H9 (cell line): ENCODE data around the gene MAP3K20. TPM values are rescaled to one million over a fixed set of nuclear protein-coding genes. Genes with fewer than 3 reads are reported as not detected.
A peak's percentile ranks its signal among the peaks of the same experiment; 100 is the strongest.

ENCODE experiments used
- DNase-seq: peaks from one replicate; pipeline ENCODE4 v3.0.0-alpha.2; 2017
- H2AFZ ChIP-seq: one replicate; pipeline ENCODE4 v1.6.1; 2013; ENCODE audit warnings: mild to moderate bottlenecking, low read length, control low read depth, moderate library complexity
- H2AK5ac ChIP-seq: 2 replicates; pipeline ENCODE4 v1.6.1; 2013; ENCODE audit warnings: low read length, control low read depth, mixed read lengths; ENCODE audit not compliant: insufficient read length
- H2BK120ac ChIP-seq: one replicate; pipeline ENCODE4 v1.6.1; 2013; ENCODE audit warnings: low read depth, mild to moderate bottlenecking, low read length, control low read depth, inconsistent platforms; ENCODE audit not compliant: poor library complexity, severe bottlenecking
- H2BK12ac ChIP-seq: 2 replicates; pipeline ENCODE4 v1.6.1; 2013; ENCODE audit warnings: low read length, control low read depth, mixed read lengths, low read depth; ENCODE audit not compliant: insufficient read length
- H2BK15ac ChIP-seq: 2 replicates; pipeline ENCODE4 v1.6.1; 2013; ENCODE audit warnings: low read depth, low read length, control low read depth
- H2BK20ac ChIP-seq: one replicate; pipeline ENCODE4 v1.6.1; 2013; ENCODE audit warnings: low read depth, mild to moderate bottlenecking, low read length, control low read depth, inconsistent platforms; ENCODE audit not compliant: poor library complexity, severe bottlenecking
- H2BK5ac ChIP-seq: 2 replicates; pipeline ENCODE4 v1.6.1; 2013; ENCODE audit warnings: low read length, control low read depth, mixed read lengths; ENCODE audit not compliant: insufficient read length
- H3K14ac ChIP-seq: 2 replicates; pipeline ENCODE4 v1.6.1; 2013; ENCODE audit warnings: low read length, control low read depth; ENCODE audit not compliant: insufficient read depth
- H3K18ac ChIP-seq: 2 replicates; pipeline ENCODE4 v1.6.1; 2013; ENCODE audit warnings: low read depth, mild to moderate bottlenecking, mixed read lengths, low read length, control low read depth; ENCODE audit not compliant: insufficient read length
- H3K23ac ChIP-seq: 2 replicates; pipeline ENCODE4 v1.6.1; 2013; ENCODE audit warnings: low read length, control low read depth, mixed read lengths, low read depth; ENCODE audit not compliant: insufficient read length
- H3K23me2 ChIP-seq: 2 replicates; pipeline ENCODE4 v1.6.1; 2013; ENCODE audit warnings: low read depth, mild to moderate bottlenecking, mixed read lengths, low read length, control low read depth; ENCODE audit not compliant: insufficient read length, poor library complexity, severe bottlenecking
- H3K27ac ChIP-seq: 2 replicates; pipeline ENCODE4 v1.5.1; 2013; ENCODE audit warnings: low read length, control low read depth, mixed read lengths, low read depth; ENCODE audit not compliant: insufficient read length
- H3K27me3 ChIP-seq: 2 replicates; pipeline ENCODE4 v1.6.1; 2013; ENCODE audit warnings: low read length, control low read depth, inconsistent platforms; ENCODE audit not compliant: insufficient read depth
- H3K4ac ChIP-seq: 2 replicates; pipeline ENCODE4 v1.6.1; 2013; ENCODE audit warnings: low read depth, mild to moderate bottlenecking, control low read depth, inconsistent platforms, low read length, moderate library complexity
- H3K4me1 ChIP-seq: 2 replicates; pipeline ENCODE4 v1.6.1; 2013; ENCODE audit warnings: low read length, control low read depth, inconsistent platforms; ENCODE audit not compliant: insufficient read depth
- H3K4me2 ChIP-seq: 2 replicates; pipeline ENCODE4 v1.6.1; 2013; ENCODE audit warnings: low read length, control low read depth, mixed read lengths; ENCODE audit not compliant: insufficient read length, insufficient read depth
- H3K56ac ChIP-seq: 2 replicates; pipeline ENCODE4 v1.6.1; 2013; ENCODE audit warnings: low read depth, mild to moderate bottlenecking, mixed read lengths, low read length, control low read depth; ENCODE audit not compliant: insufficient read length
- H3K79me1 ChIP-seq: 2 replicates; pipeline ENCODE4 v1.6.1; 2013; ENCODE audit warnings: low read depth, mild to moderate bottlenecking, moderate library complexity, low read length, control low read depth, inconsistent platforms; ENCODE audit not compliant: insufficient read depth, poor library complexity, severe bottlenecking
- H3K79me2 ChIP-seq: 2 replicates; pipeline ENCODE4 v1.6.1; 2013; ENCODE audit warnings: low read length, control low read depth, inconsistent platforms; ENCODE audit not compliant: insufficient read depth
- H3K9ac ChIP-seq: 2 replicates; pipeline ENCODE4 v1.6.1; 2013; ENCODE audit warnings: low read length, control low read depth, mixed read lengths; ENCODE audit not compliant: insufficient read length; ENCODE audit errors: extremely low read depth
- H3K9me3 ChIP-seq: one replicate; pipeline ENCODE4 v1.6.1; 2013; ENCODE audit warnings: low read depth, low read length, inconsistent platforms; ENCODE audit not compliant: control insufficient read depth
- H3T11ph ChIP-seq: one replicate; pipeline ENCODE4 v1.6.1; 2013; ENCODE audit warnings: mild to moderate bottlenecking, low read length, control low read depth, inconsistent platforms
- H4K20me1 ChIP-seq: one replicate; pipeline ENCODE4 v1.6.1; 2013; ENCODE audit not compliant: control insufficient read depth, insufficient read length, insufficient read depth
- H4K5ac ChIP-seq: 2 replicates; pipeline ENCODE4 v1.6.1; 2013; ENCODE audit warnings: low read depth, mild to moderate bottlenecking, mixed read lengths, low read length, control low read depth; ENCODE audit not compliant: insufficient read length
- H4K8ac ChIP-seq: replicated peaks from 2 replicates; pipeline ENCODE4 v1.6.1; 2013; ENCODE audit warnings: low read length, control low read depth, mixed read lengths, low read depth; ENCODE audit not compliant: insufficient read length
- H4K91ac ChIP-seq: 2 replicates; pipeline ENCODE4 v1.6.1; 2013; ENCODE audit warnings: low read depth, mild to moderate bottlenecking, moderate library complexity, mixed read lengths, low read length, control low read depth; ENCODE audit not compliant: insufficient read length
- H3K27ac Mint-ChIP-seq, 3 experiments: 2 replicates in 2 of 3; 3 replicates in 1 of 3; pipeline ENCODE4 v1.8.0; 2020 to 2021; ENCODE audit warnings: mixed read lengths in 3 of 3, mild to moderate bottlenecking in 1 of 3, moderate library complexity in 1 of 3
- H3K27me3 Mint-ChIP-seq: 2 replicates; pipeline ENCODE4 v1.8.0; 2021; ENCODE audit warnings: low read depth, mild to moderate bottlenecking, moderate library complexity, mixed read lengths
- H3K36me3 Mint-ChIP-seq, 3 experiments: 2 replicates in 2 of 3; 3 replicates in 1 of 3; pipeline ENCODE4 v1.8.0; 2020 to 2021; ENCODE audit warnings: low read depth in 3 of 3, mixed read lengths in 3 of 3; ENCODE audit not compliant: insufficient read depth in 1 of 3
- H3K4me1 Mint-ChIP-seq, 2 experiments: 2 replicates each; pipeline ENCODE4 v1.8.0; 2020; ENCODE audit warnings: mixed read lengths in 2 of 2
- H3K4me3 Mint-ChIP-seq, 2 experiments: 2 replicates in 1 of 2; 3 replicates in 1 of 2; pipeline ENCODE4 v1.8.0; 2020 to 2021; ENCODE audit warnings: mild to moderate bottlenecking in 2 of 2, mixed read lengths in 2 of 2, moderate library complexity in 1 of 2
- H3K9me3 Mint-ChIP-seq, 2 experiments: 2 replicates in 1 of 2; 3 replicates in 1 of 2; pipeline ENCODE4 v1.8.0; 2020; ENCODE audit warnings: mild to moderate bottlenecking in 2 of 2, mixed read lengths in 2 of 2, moderate library complexity in 1 of 2
- WGBS: extraction: QIAGEN DNeasy Blood & Tissue Kit; methylation state at CpG from one replicate; pipeline ENCODE4 v1.1.7; 2013; ENCODE audit warnings: missing lambda C conversion rate, low lambda C conversion rate, mixed read lengths; ENCODE audit not compliant: insufficient read length; ENCODE audit errors: extremely low coverage; 5-methylcytosine and 5-hydroxymethylcytosine counted together
- total RNA-seq: library from RNA; stranded (reverse); gene quantifications from 2 replicates; pipeline ENCODE4 v1.2.1, GENCODE V29; 2021
- TF ChIP-seq, protein P1 (sequence below): fragments of 200-600 bp; sonication (generic); conservative IDR thresholded peaks from 3 replicates; pipeline ENCODE4 v1.8.0; 2021; ENCODE audit warnings: antibody characterized with exemption, mild to moderate bottlenecking

The MAP3K20 gene
- total RNA-seq, 1 experiment from 2014 or later = 8.7 TPM

DNA sequence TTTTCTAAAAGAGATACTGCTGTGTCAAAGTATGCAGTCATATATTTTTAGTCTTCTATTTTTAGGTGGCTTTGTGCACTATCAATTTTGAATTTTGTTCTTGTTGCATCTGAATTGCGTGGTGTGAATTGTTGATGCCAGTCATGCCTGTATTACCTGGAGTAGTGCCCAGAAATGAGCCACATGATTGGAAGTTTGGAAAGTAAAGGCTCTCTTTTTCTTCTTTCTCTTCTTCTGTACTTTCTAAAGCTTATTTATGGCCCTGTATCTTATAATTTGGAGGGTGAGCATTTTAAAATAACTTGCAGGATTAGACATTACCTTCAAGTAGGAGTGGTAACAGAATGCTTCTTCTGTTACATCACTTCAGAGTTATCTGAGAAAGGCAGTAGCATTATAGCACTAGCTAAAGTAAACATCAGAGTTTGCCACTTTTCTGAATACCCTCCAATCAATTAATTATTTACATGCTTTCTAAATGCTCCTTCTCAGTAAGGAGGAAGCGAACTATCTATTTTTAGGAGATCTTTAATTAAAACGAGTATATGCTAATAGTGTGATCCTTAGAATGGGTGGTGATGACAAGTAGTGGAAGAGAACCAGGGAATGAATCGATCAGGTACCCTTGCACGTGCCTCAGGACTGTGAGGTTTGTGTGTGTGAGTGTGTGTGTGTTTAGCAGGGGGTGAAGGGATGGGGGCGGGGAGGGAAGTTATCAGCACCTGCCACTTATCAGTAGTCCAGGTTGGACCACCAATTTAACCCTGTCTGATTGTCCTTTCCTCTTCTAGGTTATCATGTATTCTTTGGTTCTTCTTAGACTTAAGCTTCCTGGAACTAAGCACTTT lies 112.5 kb downstream of the MAP3K20 start:
- DNase-seq = no peak
- Histone ChIP-seq H3K4me1 (peaks cover 19% of the 10 kb centered on the region; the same call in 1 of the 2 replicates), H2BK15ac (no peak overlapping the region), H3T11ph (no peak overlapping the region), H3K27me3 (no peaks in the 10 kb centered on the region), H3K4ac (no peak overlapping the region), H3K79me1 (no peaks in the 10 kb centered on the region), H2AK5ac (no peak overlapping the region), H3K18ac (no peak overlapping the region), H3K23me2 (no peaks in the 10 kb centered on the region), H3K9me3 (no peaks in the 10 kb centered on the region), H4K5ac (no peak overlapping the region), H3K14ac (no peak overlapping the region), H3K27ac (no peak overlapping the region), H3K56ac (no peak overlapping the region), H3K79me2 (no peaks in the 10 kb centered on the region), H2AFZ (no peak overlapping the region), H2BK5ac (no peak overlapping the region), H4K20me1 (no peaks in the 10 kb centered on the region), H2BK120ac (no peak overlapping the region), H2BK12ac (no peak overlapping the region), H3K23ac (no peak overlapping the region), H4K91ac (no peak overlapping the region), H3K9ac (no peak overlapping the region), H4K8ac (no peak overlapping the region), H3K4me2 (no peak overlapping the region), H2BK20ac (no peak overlapping the region)
- Mint-ChIP-seq H3K27me3 (no peaks in the 10 kb centered on the region), H3K27ac (peak overlapping the region in 2 of 3 experiments; percentile 28 to 50; a peak in 3 of 7 replicates), H3K36me3 (no peaks in the 10 kb centered on the region), H3K9me3 (no peaks in the 10 kb centered on the region), H3K4me1 (peaks cover 32 to 44% of the 10 kb centered on the region in 2 experiments), H3K4me3 (no peak overlapping the region)
- no CpG with 5 or more reads among the region's 6 CpGs for WGBS
- TF ChIP-seq, protein P1, sequence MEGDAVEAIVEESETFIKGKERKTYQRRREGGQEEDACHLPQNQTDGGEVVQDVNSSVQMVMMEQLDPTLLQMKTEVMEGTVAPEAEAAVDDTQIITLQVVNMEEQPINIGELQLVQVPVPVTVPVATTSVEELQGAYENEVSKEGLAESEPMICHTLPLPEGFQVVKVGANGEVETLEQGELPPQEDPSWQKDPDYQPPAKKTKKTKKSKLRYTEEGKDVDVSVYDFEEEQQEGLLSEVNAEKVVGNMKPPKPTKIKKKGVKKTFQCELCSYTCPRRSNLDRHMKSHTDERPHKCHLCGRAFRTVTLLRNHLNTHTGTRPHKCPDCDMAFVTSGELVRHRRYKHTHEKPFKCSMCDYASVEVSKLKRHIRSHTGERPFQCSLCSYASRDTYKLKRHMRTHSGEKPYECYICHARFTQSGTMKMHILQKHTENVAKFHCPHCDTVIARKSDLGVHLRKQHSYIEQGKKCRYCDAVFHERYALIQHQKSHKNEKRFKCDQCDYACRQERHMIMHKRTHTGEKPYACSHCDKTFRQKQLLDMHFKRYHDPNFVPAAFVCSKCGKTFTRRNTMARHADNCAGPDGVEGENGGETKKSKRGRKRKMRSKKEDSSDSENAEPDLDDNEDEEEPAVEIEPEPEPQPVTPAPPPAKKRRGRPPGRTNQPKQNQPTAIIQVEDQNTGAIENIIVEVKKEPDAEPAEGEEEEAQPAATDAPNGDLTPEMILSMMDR = no peak
